ENCODE data around the gene MTCP1. TPM values are rescaled to one million over a fixed set of nuclear protein-coding genes. Genes with fewer than 3 reads are reported as not detected.
A peak's percentile ranks its signal among the peaks of the same experiment; 100 is the strongest.

MTCP1 gene
- total RNA-seq, 1 donor from 2014 or later: 19.0 TPM

- DNase-seq (ENCODE audit: extremely low spot score, unreplicated experiment): no peak
- no peak for TF ChIP-seq CTCF (conservative IDR thresholded peaks at IDR 0.05)
- Mint-ChIP-seq H3K4me1 (ENCODE audit: unreplicated experiment) (no peaks in the 10 kb centered on the region), H3K9me3 (no peaks in the 10 kb centered on the region), H3K36me3 (no peaks in the 10 kb centered on the region), H3K27ac (peak overlapping the region; percentile 60), H3K4me3 (peak overlapping the region; percentile 83), H3K27me3 (no peaks in the 10 kb centered on the region)
Measured at GRCh38 chrX:155070663-155070974, 317 bp downstream of the MTCP1 start.

GRCh38 chrX:155070038-155070437 is 898 bp downstream of the MTCP1 start:
- peak overlapping the region; percentile 60 for H3K27ac Mint-ChIP-seq
- no peaks in the 10 kb centered on the region for H3K36me3 Mint-ChIP-seq

GRCh38 chrX:155069414-155069813 is 1.5 kb downstream of the MTCP1 start:
- TF ChIP-seq CTCF (conservative IDR thresholded peaks at IDR 0.05): no peak
- peak overlapping the region; percentile 83 for H3K4me3 Mint-ChIP-seq
- H3K9me3 Mint-ChIP-seq: no peaks in the 10 kb centered on the region
- no peaks in the 10 kb centered on the region for H3K36me3 Mint-ChIP-seq
- H3K4me1 Mint-ChIP-seq (ENCODE audit: unreplicated experiment): no peaks in the 10 kb centered on the region
- no peak for DNase-seq (ENCODE audit: extremely low spot score, unreplicated experiment)
- H3K27me3 Mint-ChIP-seq: no peaks in the 10 kb centered on the region
- no peak overlapping the region for H3K27ac Mint-ChIP-seq

More at GRCh38 chrX:155070038-155070437, 898 bp downstream of the MTCP1 start:
- no peaks in the 10 kb centered on the region for H3K4me1 Mint-ChIP-seq (ENCODE audit: unreplicated experiment)
- H3K9me3 Mint-ChIP-seq: no peaks in the 10 kb centered on the region
- peak overlapping the region; percentile 83 for H3K4me3 Mint-ChIP-seq
- H3K27me3 Mint-ChIP-seq: no peaks in the 10 kb centered on the region
- no peak for TF ChIP-seq CTCF (conservative IDR thresholded peaks at IDR 0.05)
- DNase-seq (ENCODE audit: extremely low spot score, unreplicated experiment): no peak

GRCh38 chrX:155068165-155068564 is 2.8 kb downstream of the MTCP1 start:
- TF ChIP-seq CTCF (conservative IDR thresholded peaks at IDR 0.05): no peak
- DNase-seq (ENCODE audit: extremely low spot score, unreplicated experiment): no peak
- H3K36me3 Mint-ChIP-seq: no peaks in the 10 kb centered on the region
- H3K4me3 Mint-ChIP-seq: peak overlapping the region; percentile 47
- no peaks in the 10 kb centered on the region for H3K27me3 Mint-ChIP-seq
- H3K27ac Mint-ChIP-seq: no peak overlapping the region
- H3K4me1 Mint-ChIP-seq (ENCODE audit: unreplicated experiment): no peaks in the 10 kb centered on the region
- no peaks in the 10 kb centered on the region for H3K9me3 Mint-ChIP-seq

GRCh38 chrX:155065035-155065734 is 5.8 kb downstream of the MTCP1 start:
- H3K4me3 Mint-ChIP-seq: no peak overlapping the region
- H3K36me3 Mint-ChIP-seq: no peaks in the 10 kb centered on the region
- peak overlapping the region; percentile 72 for H3K27ac Mint-ChIP-seq
- H3K9me3 Mint-ChIP-seq: no peaks in the 10 kb centered on the region
- DNase-seq (ENCODE audit: extremely low spot score, unreplicated experiment): no peak
- TF ChIP-seq CTCF (conservative IDR thresholded peaks at IDR 0.05): no peak
- no peaks in the 10 kb centered on the region for H3K27me3 Mint-ChIP-seq
- H3K4me1 Mint-ChIP-seq (ENCODE audit: unreplicated experiment): no peaks in the 10 kb centered on the region

Data from type B pancreatic cell (in vitro differentiated cells).